Trophoblast cell (in vitro differentiated cells and primary cell): ENCODE measurements around the gene DNLZ. TPM values are rescaled to one million over a fixed set of nuclear protein-coding genes. Genes with fewer than 3 reads are reported as not detected.
A peak's percentile ranks its signal among the peaks of the same experiment; 100 is the strongest.

ENCODE experiments used
- DNase-seq, 2 donors: peaks; one replicate each; pipeline ENCODE4 v3.0.0-alpha.2; 2016
- H2AFZ ChIP-seq: 2 replicates; pipeline ENCODE4 v1.6.1; 2013; ENCODE audit warnings: low read length, moderate library complexity, mild to moderate bottlenecking; ENCODE audit not compliant: insufficient read depth, poor library complexity
- H2AK5ac ChIP-seq: 2 replicates; pipeline ENCODE4 v1.6.1; 2013; ENCODE audit warnings: mild to moderate bottlenecking, low read length
- H2BK120ac ChIP-seq: 2 replicates; pipeline ENCODE4 v1.6.1; 2013; ENCODE audit warnings: low read length, mild to moderate bottlenecking, moderate library complexity; ENCODE audit not compliant: insufficient read depth, poor library complexity
- H2BK12ac ChIP-seq: 2 replicates; pipeline ENCODE4 v1.6.1; 2013; ENCODE audit warnings: mild to moderate bottlenecking, low read length, moderate library complexity
- H2BK5ac ChIP-seq: 2 replicates; pipeline ENCODE4 v1.6.1; 2013; ENCODE audit warnings: low read length, low read depth, moderate library complexity, mild to moderate bottlenecking; ENCODE audit not compliant: poor library complexity
- H3K14ac ChIP-seq: 2 replicates; pipeline ENCODE4 v1.6.1; 2013; ENCODE audit warnings: mild to moderate bottlenecking, low read length
- H3K18ac ChIP-seq: 2 replicates; pipeline ENCODE4 v1.6.1; 2013; ENCODE audit warnings: mild to moderate bottlenecking, low read length
- H3K23ac ChIP-seq: 2 replicates; pipeline ENCODE4 v1.6.1; 2013; ENCODE audit warnings: low read length
- H3K27ac ChIP-seq: 2 replicates; pipeline ENCODE4 v1.5.1; 2013; ENCODE audit warnings: low read depth, mild to moderate bottlenecking, inconsistent platforms, low read length, moderate library complexity
- H3K27me3 ChIP-seq: 2 replicates; pipeline ENCODE4 v1.6.1; 2013; ENCODE audit warnings: inconsistent platforms, mild to moderate bottlenecking, low read length, moderate library complexity; ENCODE audit not compliant: insufficient read depth
- H3K36me3 ChIP-seq, 2 experiments: 1 replicate in 1 of 2; 2 replicates in 1 of 2; pipeline ENCODE4 v1.6.1; 2013; ENCODE audit warnings: low read length in 2 of 2, mild to moderate bottlenecking in 2 of 2, moderate library complexity in 1 of 2; ENCODE audit not compliant: insufficient read depth in 2 of 2, control insufficient read depth in 1 of 2
- H3K4ac ChIP-seq: 2 replicates; pipeline ENCODE4 v1.6.1; 2013; ENCODE audit warnings: low read depth, mild to moderate bottlenecking, low read length, moderate library complexity
- H3K4me1 ChIP-seq, 2 experiments: 1 replicate in 1 of 2; 2 replicates in 1 of 2; pipeline ENCODE4 v1.6.1; 2013; ENCODE audit warnings: low read length in 2 of 2, mild to moderate bottlenecking in 2 of 2, moderate library complexity in 1 of 2; ENCODE audit not compliant: insufficient read depth in 2 of 2, control insufficient read depth in 1 of 2
- H3K4me2 ChIP-seq: 2 replicates; pipeline ENCODE4 v1.6.1; 2013; ENCODE audit warnings: inconsistent platforms, mild to moderate bottlenecking, low read length, moderate library complexity
- H3K4me3 ChIP-seq: 2 replicates; pipeline ENCODE4 v1.5.1; 2013; ENCODE audit warnings: mild to moderate bottlenecking, low read depth, low read length, inconsistent platforms
- H3K79me1 ChIP-seq: one replicate; pipeline ENCODE4 v1.6.1; 2013; ENCODE audit warnings: low read length
- H3K79me2 ChIP-seq: 2 replicates; pipeline ENCODE4 v1.6.1; 2013; ENCODE audit warnings: low read length, mild to moderate bottlenecking; ENCODE audit not compliant: control insufficient read depth, insufficient read depth, poor library complexity
- H3K9ac ChIP-seq: 2 replicates; pipeline ENCODE4 v1.6.1; 2013; ENCODE audit warnings: mild to moderate bottlenecking, low read length
- H3K9me3 ChIP-seq: 2 replicates; pipeline ENCODE4 v1.6.1; 2013; ENCODE audit warnings: low read depth, mild to moderate bottlenecking, control low read depth, inconsistent platforms, low read length; ENCODE audit not compliant: insufficient read depth
- H4K12ac ChIP-seq: 2 replicates; pipeline ENCODE4 v1.6.1; 2013; ENCODE audit warnings: low read depth, mild to moderate bottlenecking, low read length, moderate library complexity
- H4K8ac ChIP-seq: 2 replicates; pipeline ENCODE4 v1.6.1; 2013; ENCODE audit warnings: low read depth, mild to moderate bottlenecking, low read length, moderate library complexity
- H4K91ac ChIP-seq: one replicate; pipeline ENCODE4 v1.6.1; 2013; ENCODE audit warnings: low read depth, mild to moderate bottlenecking, low read length, moderate library complexity
- whole genome bisulfite sequencing: extraction: QIAGEN DNeasy Blood & Tissue Kit; methylation state at CpG from one replicate; pipeline ENCODE4 v1.1.7; 2013; ENCODE audit warnings: missing lambda C conversion rate; ENCODE audit not compliant: insufficient read length, insufficient coverage; ENCODE audit errors: extremely low coverage; 5-methylcytosine and 5-hydroxymethylcytosine counted together
- polyA plus RNA-seq: library from polyadenylated mRNA; stranded (reverse); fragments of 200-250 nt; gene quantifications from 2 replicates; pipeline ENCODE4 v1.2.3, GENCODE V29; 2013

The DNLZ gene
- 8.7 and 10.1 TPM in 2 replicates for polyA plus RNA-seq

GRCh38 chr9:136363106-136363948 is at the start of gene DNLZ:
DNLZ (minus strand) TSS chr9:136363744; CDS start chr9:136363714, 30 bp downstream.
- peak within 1 kb of the TSS; percentile 64 for H3K4me2 ChIP-seq
- DNase-seq, result peak; percentile 91 to 93
- peak within 1 kb of the TSS; percentile 90 for H3K9ac ChIP-seq
- H3K4me1 ChIP-seq, result peaks cover 8 to 14% of the 10 kb centered on the region in 2 experiments
- no peak within 1 kb of the TSS for H2BK12ac ChIP-seq
- H3K79me2 ChIP-seq, result peaks cover 2% of the 10 kb centered on the region
- H3K23ac ChIP-seq, result no peak within 1 kb of the TSS
- H3K27ac ChIP-seq, result peak within 1 kb of the TSS; percentile 65
- H2BK5ac ChIP-seq, result peak within 1 kb of the TSS; percentile 7
- peak within 1 kb of the TSS; percentile 20 for H3K4ac ChIP-seq
- peak within 1 kb of the TSS; percentile 32 for H2AFZ ChIP-seq
- peak within 1 kb of the TSS; percentile 70 for H3K14ac ChIP-seq
- H4K8ac ChIP-seq, result peak within 1 kb of the TSS; percentile 85
- H3K36me3 ChIP-seq, result no peaks in the 10 kb centered on the region
- H3K18ac ChIP-seq, result peak within 1 kb of the TSS; percentile 42
- peak within 1 kb of the TSS; percentile 94 for H3K4me3 ChIP-seq
- peak within 1 kb of the TSS; percentile 93 for H4K91ac ChIP-seq
- peak within 1 kb of the TSS; percentile 33 for H2AK5ac ChIP-seq
- H4K12ac ChIP-seq, result peak within 1 kb of the TSS; percentile 71
- WGBS, result no CpG with 5 or more reads among the region's 97 CpGs
- H2BK120ac ChIP-seq, result peak within 1 kb of the TSS; percentile 28
- no peaks in the 10 kb centered on the region for H3K27me3 ChIP-seq
- H3K79me1 ChIP-seq, result peaks cover 3% of the 10 kb centered on the region
- no peaks in the 10 kb centered on the region for H3K9me3 ChIP-seq

- Histone ChIP-seq H3K9ac (no peak overlapping the region), H3K18ac (no peak overlapping the region), H2AK5ac (no peak overlapping the region), H3K4me3 (no peak overlapping the region), H3K27ac (no peak overlapping the region), H3K9me3 (no peaks in the 10 kb centered on the region), H3K4ac (no peak overlapping the region), H4K8ac (no peak overlapping the region), H3K23ac (no peak overlapping the region), H3K4me2 (no peak overlapping the region), H3K27me3 (no peaks in the 10 kb centered on the region), H2AFZ (no peak overlapping the region), H2BK120ac (no peak overlapping the region), H3K79me1 (peaks cover 11% of the 10 kb centered on the region), H3K36me3 (peaks cover 44 to 52% of the 10 kb centered on the region in 2 experiments), H4K91ac (no peak overlapping the region), H2BK5ac (no peak overlapping the region), H2BK12ac (no peak overlapping the region), H3K79me2 (peaks cover 18% of the 10 kb centered on the region), H3K14ac (no peak overlapping the region), H4K12ac (no peak overlapping the region), H3K4me1 (peaks cover 7 to 16% of the 10 kb centered on the region in 2 experiments)
- WGBS, result no CpG with 5 or more reads among the region's 9 CpGs
- DNase-seq, result no peak
Observed at GRCh38 chr9:136412962-136413361, 49.4 kb upstream of the DNLZ start.

GRCh38 chr9:136411378-136411777 is 47.8 kb upstream of the DNLZ start:
- Histone ChIP-seq H3K79me1 (peaks cover 11% of the 10 kb centered on the region), H3K79me2 (peaks cover 18% of the 10 kb centered on the region), H3K9ac (peak overlapping the region; percentile 73), H3K9me3 (no peaks in the 10 kb centered on the region), H3K18ac (no peak overlapping the region), H3K23ac (no peak overlapping the region), H3K4me3 (peak overlapping the region; percentile 87), H3K4me2 (peak overlapping the region; percentile 77), H2AFZ (no peak overlapping the region), H2BK120ac (no peak overlapping the region), H3K4ac (peak overlapping the region; percentile 42), H3K27me3 (no peaks in the 10 kb centered on the region), H2BK5ac (no peak overlapping the region), H3K27ac (no peak overlapping the region), H4K8ac (no peak overlapping the region), H2BK12ac (no peak overlapping the region), H4K12ac (no peak overlapping the region), H2AK5ac (no peak overlapping the region), H3K4me1 (peaks cover 7 to 16% of the 10 kb centered on the region in 2 experiments), H4K91ac (no peak overlapping the region), H3K36me3 (peaks cover 44 to 51% of the 10 kb centered on the region in 2 experiments), H3K14ac (no peak overlapping the region)
- no CpG with 5 or more reads among the region's 4 CpGs for WGBS
- no peak for DNase-seq

GRCh38 chr9:136410500-136411287 is 47.1 kb upstream of the DNLZ start, which contains the start of the genes ENTR1 and PMPCA:
ENTR1 (minus strand) TSS chr9:136410614; CDS start chr9:136410397, 217 bp downstream.
PMPCA (plus strand) TSS chr9:136410658; CDS start chr9:136410669, 11 bp downstream.
- WGBS, result no CpG with 5 or more reads among the region's 83 CpGs
- no peak within 1 kb of the TSS for H3K23ac ChIP-seq

More at GRCh38 chr9:136410500-136411287, 47.1 kb upstream of the DNLZ start, which contains the start of the genes ENTR1 and PMPCA:
- Histone ChIP-seq H3K9ac (peak within 1 kb of the TSS; percentile 77), H3K4me1 (peaks cover 7 to 16% of the 10 kb centered on the region in 2 experiments), H2BK120ac (peak within 1 kb of the TSS; percentile 68), H3K27me3 (no peaks in the 10 kb centered on the region), H3K9me3 (no peaks in the 10 kb centered on the region), H2AFZ (peak within 1 kb of the TSS; percentile 81), H4K12ac (peak within 1 kb of the TSS; percentile 82), H3K79me1 (peaks cover 11% of the 10 kb centered on the region), H3K27ac (peak within 1 kb of the TSS; percentile 60), H3K14ac (peak within 1 kb of the TSS; percentile 97), H3K4ac (peak within 1 kb of the TSS; percentile 97), H2BK12ac (peak within 1 kb of the TSS; percentile 61), H4K8ac (peak within 1 kb of the TSS; percentile 92), H3K36me3 (peaks cover 40 to 48% of the 10 kb centered on the region in 2 experiments), H2AK5ac (peak within 1 kb of the TSS; percentile 84), H3K18ac (peak within 1 kb of the TSS; percentile 96), H3K4me2 (peak within 1 kb of the TSS; percentile 92), H3K79me2 (peaks cover 18% of the 10 kb centered on the region), H3K4me3 (peak within 1 kb of the TSS; percentile 87), H4K91ac (peak within 1 kb of the TSS; percentile 95), H2BK5ac (peak within 1 kb of the TSS; percentile 57)
- DNase-seq, result peak; percentile 86 to 96
